RCC 7860 (cell line): ENCODE measurements around the gene DNAJC6.

Experiments
- DNase-seq: peaks from one replicate; pipeline ENCODE4 v3.0.0-alpha.2; 2015; ENCODE audit warnings: low spot score
- FAIRE-seq: peaks from 2 replicates; lab custom pipeline; 2012; peaks lifted over from hg19 to GRCh38; lab: Jason Lieb, UNC

The DNAJC6 gene

DNA sequence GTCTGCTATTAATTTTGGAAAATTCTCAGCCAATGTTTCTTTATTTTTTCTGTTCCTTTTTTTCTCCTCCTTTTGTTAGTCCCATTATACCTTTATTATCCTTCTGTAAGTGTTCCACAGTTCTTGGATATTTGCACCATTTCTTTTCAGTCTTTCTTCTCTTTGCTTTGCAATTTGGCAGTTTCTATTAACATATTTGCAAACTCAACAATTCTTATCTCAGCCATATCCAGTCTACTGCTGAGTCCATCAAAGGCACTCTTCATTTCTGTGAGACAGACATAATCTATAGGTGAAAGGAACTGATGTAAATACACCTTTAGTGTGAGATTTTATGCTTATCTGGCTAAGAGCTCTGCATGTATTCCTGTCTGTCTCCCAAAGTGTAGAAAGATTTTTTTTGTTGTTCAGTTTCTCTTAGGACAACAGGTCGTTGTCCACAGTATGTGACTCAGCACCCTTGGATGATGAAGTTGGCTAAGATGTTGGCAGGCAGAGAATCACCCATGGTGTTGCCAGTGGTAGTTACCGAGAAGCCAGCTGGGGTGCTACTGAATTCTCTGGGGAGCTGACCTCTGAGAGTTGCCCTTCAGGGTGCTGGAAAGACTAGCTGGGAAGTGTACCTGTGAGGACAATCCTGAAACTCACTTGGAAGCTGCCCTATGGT, 149.5 kb downstream of the DNAJC6 start:
- no peak for FAIRE-seq
- no peak for DNase-seq

DNA sequence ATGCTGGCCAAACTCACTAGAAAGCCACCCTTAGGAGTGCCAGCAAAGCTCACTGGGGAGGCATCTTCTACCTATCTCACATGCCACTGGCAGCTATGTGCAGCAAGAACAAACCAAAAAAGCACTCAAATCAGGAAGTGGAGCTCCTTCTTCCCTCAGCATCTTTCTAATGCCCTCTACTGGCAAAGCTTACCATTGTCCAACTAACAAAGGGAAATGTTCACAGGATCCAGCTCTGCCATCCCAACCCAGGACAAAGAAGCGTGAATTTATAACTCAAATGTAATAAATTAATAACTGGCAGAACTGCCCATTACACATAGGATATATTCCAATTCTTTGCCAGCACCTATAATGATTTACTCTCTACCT, 150.0 kb downstream of the DNAJC6 start:
- no peak for FAIRE-seq
- peak; percentile 16 for DNase-seq
